ENCODE data around the gene DISC1.

DISC1 gene

DNA sequence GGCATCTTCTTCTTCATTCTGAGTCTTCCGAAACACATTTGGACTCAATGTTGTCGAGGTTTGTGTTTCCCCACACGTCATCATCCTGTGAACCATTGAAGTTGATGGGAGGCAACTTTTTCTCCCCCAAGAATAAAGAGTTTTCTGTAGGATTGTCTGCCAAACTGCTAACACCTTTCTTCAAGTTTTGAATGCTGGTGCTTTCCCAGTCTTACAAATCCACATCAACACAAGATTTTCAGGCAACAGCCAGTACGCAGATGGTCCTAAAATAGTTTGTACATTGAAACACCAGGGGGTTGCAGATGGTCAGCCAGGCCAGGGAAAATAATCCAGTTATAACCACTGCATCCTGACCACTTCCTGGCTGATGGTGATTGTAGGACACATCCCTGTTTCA is 187.9 kb downstream of the DISC1 start:
- TF ChIP-seq RARB (CRISPR knock-in tag; IDR thresholded peaks at IDR 0.05) (no peak), CREB5 (CRISPR knock-in tag; IDR thresholded peaks at IDR 0.05; ENCODE audit: low read depth) (no peak), GLIS3 (CRISPR knock-in tag; IDR thresholded peaks at IDR 0.05) (no peak), TSHZ2 (CRISPR knock-in tag; IDR thresholded peaks at IDR 0.05) (no peak), ZC3H10 (CRISPR knock-in tag; IDR thresholded peaks at IDR 0.05) (no peak), PPARA (CRISPR knock-in tag; IDR thresholded peaks at IDR 0.05; ENCODE audit: borderline replicate concordance) (no peak)
- TF ChIP-seq, protein P1, sequence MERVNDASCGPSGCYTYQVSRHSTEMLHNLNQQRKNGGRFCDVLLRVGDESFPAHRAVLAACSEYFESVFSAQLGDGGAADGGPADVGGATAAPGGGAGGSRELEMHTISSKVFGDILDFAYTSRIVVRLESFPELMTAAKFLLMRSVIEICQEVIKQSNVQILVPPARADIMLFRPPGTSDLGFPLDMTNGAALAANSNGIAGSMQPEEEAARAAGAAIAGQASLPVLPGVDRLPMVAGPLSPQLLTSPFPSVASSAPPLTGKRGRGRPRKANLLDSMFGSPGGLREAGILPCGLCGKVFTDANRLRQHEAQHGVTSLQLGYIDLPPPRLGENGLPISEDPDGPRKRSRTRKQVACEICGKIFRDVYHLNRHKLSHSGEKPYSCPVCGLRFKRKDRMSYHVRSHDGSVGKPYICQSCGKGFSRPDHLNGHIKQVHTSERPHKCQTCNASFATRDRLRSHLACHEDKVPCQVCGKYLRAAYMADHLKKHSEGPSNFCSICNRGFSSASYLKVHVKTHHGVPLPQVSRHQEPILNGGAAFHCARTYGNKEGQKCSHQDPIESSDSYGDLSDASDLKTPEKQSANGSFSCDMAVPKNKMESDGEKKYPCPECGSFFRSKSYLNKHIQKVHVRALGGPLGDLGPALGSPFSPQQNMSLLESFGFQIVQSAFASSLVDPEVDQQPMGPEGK (CRISPR knock-in tag; IDR thresholded peaks at IDR 0.05; ENCODE audit: borderline replicate concordance) = no peak
- TF ChIP-seq, protein P2, sequence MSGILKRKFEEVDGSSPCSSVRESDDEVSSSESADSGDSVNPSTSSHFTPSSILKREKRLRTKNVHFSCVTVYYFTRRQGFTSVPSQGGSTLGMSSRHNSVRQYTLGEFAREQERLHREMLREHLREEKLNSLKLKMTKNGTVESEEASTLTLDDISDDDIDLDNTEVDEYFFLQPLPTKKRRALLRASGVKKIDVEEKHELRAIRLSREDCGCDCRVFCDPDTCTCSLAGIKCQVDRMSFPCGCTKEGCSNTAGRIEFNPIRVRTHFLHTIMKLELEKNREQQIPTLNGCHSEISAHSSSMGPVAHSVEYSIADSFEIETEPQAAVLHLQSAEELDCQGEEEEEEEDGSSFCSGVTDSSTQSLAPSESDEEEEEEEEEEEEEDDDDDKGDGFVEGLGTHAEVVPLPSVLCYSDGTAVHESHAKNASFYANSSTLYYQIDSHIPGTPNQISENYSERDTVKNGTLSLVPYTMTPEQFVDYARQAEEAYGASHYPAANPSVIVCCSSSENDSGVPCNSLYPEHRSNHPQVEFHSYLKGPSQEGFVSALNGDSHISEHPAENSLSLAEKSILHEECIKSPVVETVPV (CRISPR knock-in tag; IDR thresholded peaks at IDR 0.05) = no peak
- TF ChIP-seq, protein P3, sequence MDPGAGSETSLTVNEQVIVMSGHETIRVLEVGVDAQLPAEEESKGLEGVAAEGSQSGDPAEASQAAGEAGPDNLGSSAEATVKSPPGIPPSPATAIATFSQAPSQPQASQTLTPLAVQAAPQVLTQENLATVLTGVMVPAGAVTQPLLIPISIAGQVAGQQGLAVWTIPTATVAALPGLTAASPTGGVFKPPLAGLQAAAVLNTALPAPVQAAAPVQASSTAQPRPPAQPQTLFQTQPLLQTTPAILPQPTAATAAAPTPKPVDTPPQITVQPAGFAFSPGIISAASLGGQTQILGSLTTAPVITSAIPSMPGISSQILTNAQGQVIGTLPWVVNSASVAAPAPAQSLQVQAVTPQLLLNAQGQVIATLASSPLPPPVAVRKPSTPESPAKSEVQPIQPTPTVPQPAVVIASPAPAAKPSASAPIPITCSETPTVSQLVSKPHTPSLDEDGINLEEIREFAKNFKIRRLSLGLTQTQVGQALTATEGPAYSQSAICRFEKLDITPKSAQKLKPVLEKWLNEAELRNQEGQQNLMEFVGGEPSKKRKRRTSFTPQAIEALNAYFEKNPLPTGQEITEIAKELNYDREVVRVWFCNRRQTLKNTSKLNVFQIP (CRISPR knock-in tag; IDR thresholded peaks at IDR 0.05; ENCODE audit: borderline replicate concordance, low read depth) = no peak
- no peak for ATAC-seq

GRCh38 chr1:231817801-231818200 is 191.2 kb downstream of the DISC1 start:
- TF ChIP-seq, protein P2 (CRISPR knock-in tag; IDR thresholded peaks at IDR 0.05) = no peak
- no peak for ATAC-seq

GRCh38 chr1:231818337-231818736 is 191.7 kb downstream of the DISC1 start:
- no peak for ATAC-seq

More at GRCh38 chr1:231818337-231818736, 191.7 kb downstream of the DISC1 start:
- TF ChIP-seq OSR1 (CRISPR knock-in tag; IDR thresholded peaks at IDR 0.05) = no peak
- no peak for TF ChIP-seq CREB5 (CRISPR knock-in tag; IDR thresholded peaks at IDR 0.05; ENCODE audit: low read depth)
- TF ChIP-seq ARNTL (CRISPR knock-in tag; IDR thresholded peaks at IDR 0.05; ENCODE audit: borderline replicate concordance, low read depth) = no peak
- TF ChIP-seq TSHZ2 (CRISPR knock-in tag; IDR thresholded peaks at IDR 0.05) = no peak
- no peak for TF ChIP-seq ZFP30 (CRISPR knock-in tag; IDR thresholded peaks at IDR 0.05)
- TF ChIP-seq, protein P1 (CRISPR knock-in tag; IDR thresholded peaks at IDR 0.05; ENCODE audit: borderline replicate concordance) = no peak
- TF ChIP-seq SNAI2 (CRISPR knock-in tag; IDR thresholded peaks at IDR 0.05) = no peak
- no peak for TF ChIP-seq BACH2 (CRISPR knock-in tag; IDR thresholded peaks at IDR 0.05; ENCODE audit: borderline replicate concordance)
